Uterus (tissue), 4 donors: ENCODE measurements around the gene FAM20B. TPM values are rescaled to one million over a fixed set of nuclear protein-coding genes. Genes with fewer than 3 reads are reported as not detected.

Experiments used
- DNase-seq, 2 donors: peaks; one replicate each; pipeline ENCODE4 v3.0.0-alpha.2; 2019 to 2020
- H3K27ac ChIP-seq, 2 donors: fragments of 200-600 bp; sonication (generic); 1 replicate in 1 of 2; 2 replicates in 1 of 2; pipeline ENCODE4 v1.5.1; 2016 to 2018
- H3K27me3 ChIP-seq, 2 donors: fragments of 200-600 bp; sonication (generic); one replicate each; pipeline ENCODE4 v1.5.1; 2018 to 2019; ENCODE audit warnings: control low read depth in 1 of 2
- H3K36me3 ChIP-seq, 2 donors: fragments of 200-600 bp; sonication (generic); one replicate each; pipeline ENCODE4 v1.5.1; 2019; ENCODE audit warnings: control low read depth in 1 of 2
- H3K4me1 ChIP-seq, 2 donors: fragments of 200-600 bp; sonication (generic); one replicate each; pipeline ENCODE4 v1.5.1; 2018 to 2019; ENCODE audit warnings: control low read depth in 1 of 2
- H3K4me3 ChIP-seq, 2 donors: fragments of 200-600 bp; sonication (generic); 1 replicate in 1 of 2; 2 replicates in 1 of 2; pipeline ENCODE4 v1.5.1; 2018 to 2019; ENCODE audit warnings: mild to moderate bottlenecking in 1 of 2
- H3K9me3 ChIP-seq, 2 donors: fragments of 200-600 bp; sonication (generic); one replicate each; pipeline ENCODE4 v1.5.1; 2019; ENCODE audit warnings: control low read depth in 1 of 2
- POLR2A ChIP-seq, 2 donors: fragments of 450-650 bp; IDR thresholded peaks; one replicate each; pipeline ENCODE4 v1.6.1; 2016; ENCODE audit warnings: antibody characterized with exemption in 2 of 2, mild to moderate bottlenecking in 1 of 2, moderate library complexity in 1 of 2
- intact Hi-C: fragments of 100-400 bp; cut with DNase I; formaldehyde crosslinking; loops from one replicate; pipeline ENCODE4 v1.15.1; 2023; ENCODE audit warnings: low total_unique reads
- total RNA-seq, 4 donors: library from RNA; depleted of rRNA in 3 of 4; stranded (reverse); fragments of >200 nt in 3 of 4; gene quantifications; one replicate each; pipeline versions ENCODE4 v1.1.0 to v1.2.4, GENCODE V29; 2014 to 2023
- TF ChIP-seq, protein P1 (sequence below), 4 experiments: fragments of 200-600 bp in 2 of 4; fragments of 450-650 bp in 2 of 4; sonication (generic) in 2 of 4; IDR thresholded peaks; one replicate each; pipeline ENCODE4 v1.5.1; 2016 to 2019; ENCODE audit warnings: antibody characterized with exemption in 4 of 4, mild to moderate bottlenecking in 2 of 4, moderate library complexity in 1 of 4
- donor health status: DM: yes; HTN: yes; CAD: no.

The FAM20B gene
- total RNA-seq, 4 donors from 2014 or later = 12.8 to 70.1 (median 36.7) TPM

- Histone ChIP-seq H3K36me3 (no peaks in the 10 kb centered on the region), H3K27ac (no peak overlapping the region), H3K27me3 (no peaks in the 10 kb centered on the region), H3K4me1 (no peaks in the 10 kb centered on the region), H3K4me3 (no peak overlapping the region), H3K9me3 (no peaks in the 10 kb centered on the region)
- intact Hi-C loops = no loop called here
- TF ChIP-seq, protein P1, sequence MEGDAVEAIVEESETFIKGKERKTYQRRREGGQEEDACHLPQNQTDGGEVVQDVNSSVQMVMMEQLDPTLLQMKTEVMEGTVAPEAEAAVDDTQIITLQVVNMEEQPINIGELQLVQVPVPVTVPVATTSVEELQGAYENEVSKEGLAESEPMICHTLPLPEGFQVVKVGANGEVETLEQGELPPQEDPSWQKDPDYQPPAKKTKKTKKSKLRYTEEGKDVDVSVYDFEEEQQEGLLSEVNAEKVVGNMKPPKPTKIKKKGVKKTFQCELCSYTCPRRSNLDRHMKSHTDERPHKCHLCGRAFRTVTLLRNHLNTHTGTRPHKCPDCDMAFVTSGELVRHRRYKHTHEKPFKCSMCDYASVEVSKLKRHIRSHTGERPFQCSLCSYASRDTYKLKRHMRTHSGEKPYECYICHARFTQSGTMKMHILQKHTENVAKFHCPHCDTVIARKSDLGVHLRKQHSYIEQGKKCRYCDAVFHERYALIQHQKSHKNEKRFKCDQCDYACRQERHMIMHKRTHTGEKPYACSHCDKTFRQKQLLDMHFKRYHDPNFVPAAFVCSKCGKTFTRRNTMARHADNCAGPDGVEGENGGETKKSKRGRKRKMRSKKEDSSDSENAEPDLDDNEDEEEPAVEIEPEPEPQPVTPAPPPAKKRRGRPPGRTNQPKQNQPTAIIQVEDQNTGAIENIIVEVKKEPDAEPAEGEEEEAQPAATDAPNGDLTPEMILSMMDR (IDR thresholded peaks at IDR 0.05) = no peak
- TF ChIP-seq POLR2A (IDR thresholded peaks at IDR 0.05) = no peak
- no peak for DNase-seq
Measured at GRCh38 chr1:179066471-179066870, 40.8 kb downstream of the FAM20B start.

GRCh38 chr1:179077396-179077795 lies 51.7 kb downstream of the FAM20B start:
- Histone ChIP-seq H3K27ac (no peak overlapping the region), H3K27me3 (no peaks in the 10 kb centered on the region), H3K4me1 (peaks cover 0 to 4% of the 10 kb centered on the region in 2 donors), H3K9me3 (no peaks in the 10 kb centered on the region), H3K36me3 (no peaks in the 10 kb centered on the region), H3K4me3 (no peak overlapping the region)
- DNase-seq = no peak
- TF ChIP-seq, protein P1 (IDR thresholded peaks at IDR 0.05) = no peak
- TF ChIP-seq POLR2A (IDR thresholded peaks at IDR 0.05) = no peak
- intact Hi-C loops = no loop called here

DNA sequence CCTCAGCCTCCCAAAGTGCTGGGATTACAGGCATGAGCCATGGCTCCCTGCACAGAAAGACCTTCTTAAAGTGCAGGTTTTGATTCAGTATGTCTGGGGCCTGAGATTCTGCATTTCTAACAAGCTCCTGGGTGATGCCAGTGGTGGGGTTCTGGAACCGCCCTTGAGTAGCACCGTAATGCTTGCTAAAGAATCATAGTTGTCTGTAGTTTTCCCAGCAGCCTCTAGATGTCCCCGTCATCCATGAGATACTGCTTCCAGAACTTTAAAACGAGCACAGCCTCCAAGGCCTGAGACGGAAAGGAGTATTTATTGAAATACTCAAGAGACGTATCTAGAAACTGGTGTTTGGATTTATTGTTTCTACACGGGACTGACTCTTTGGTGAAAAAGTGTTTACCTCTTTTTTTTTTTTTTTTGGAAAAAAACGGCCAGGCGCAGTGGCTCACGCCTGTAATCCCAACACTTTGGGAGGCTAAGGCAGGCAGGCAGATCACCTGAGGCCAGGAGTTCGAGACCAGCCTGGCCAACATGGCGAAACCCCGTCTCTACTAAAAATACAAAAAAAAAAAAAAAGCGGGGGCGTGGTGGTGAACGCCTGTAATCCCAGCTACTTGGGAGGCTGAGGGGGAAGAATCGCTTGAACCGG lies 53.5 kb downstream of the FAM20B start:
- no peaks in the 10 kb centered on the region for H3K9me3 ChIP-seq
- H3K27ac ChIP-seq = no peak overlapping the region
- H3K36me3 ChIP-seq = no peaks in the 10 kb centered on the region
- no peak overlapping the region for H3K4me3 ChIP-seq
- intact Hi-C loops = no loop called here
- DNase-seq = peak; percentile 29 to 65
- no peaks in the 10 kb centered on the region for H3K27me3 ChIP-seq
- TF ChIP-seq, protein P1 (IDR thresholded peaks at IDR 0.05) = peak; percentile 62 to 83 (median 75)
- TF ChIP-seq POLR2A (IDR thresholded peaks at IDR 0.05) = no peak
- H3K4me1 ChIP-seq = peaks cover 4 to 5% of the 10 kb centered on the region in 2 donors

- no peaks in the 10 kb centered on the region for H3K36me3 ChIP-seq
- peaks cover 4 to 5% of the 10 kb centered on the region in 2 donors for H3K4me1 ChIP-seq
- TF ChIP-seq, protein P1 (IDR thresholded peaks at IDR 0.05) = no peak
- TF ChIP-seq POLR2A (IDR thresholded peaks at IDR 0.05) = no peak
- peak overlapping the region; percentile 56 to 69 for H3K4me3 ChIP-seq
- H3K27me3 ChIP-seq = no peaks in the 10 kb centered on the region
- intact Hi-C loops = loop anchor here (5.0 kb wide), 1 partner anchor 286 kb away; the partner anchor contains the start of gene AXDND1
- peak overlapping the region; percentile 52 to 79 for H3K27ac ChIP-seq
- no peaks in the 10 kb centered on the region for H3K9me3 ChIP-seq
- no peak for DNase-seq
Measured at GRCh38 chr1:179080866-179081686, 55.4 kb downstream of the FAM20B start.
